Measurements from ENCODE around the gene CDH9.
"Not testable (repeated sequence)": the region's sequence is repeated elsewhere in the genome, so short reads cannot be mapped to it uniquely, and the experiment has no call there.

Gene CDH9

DNA sequence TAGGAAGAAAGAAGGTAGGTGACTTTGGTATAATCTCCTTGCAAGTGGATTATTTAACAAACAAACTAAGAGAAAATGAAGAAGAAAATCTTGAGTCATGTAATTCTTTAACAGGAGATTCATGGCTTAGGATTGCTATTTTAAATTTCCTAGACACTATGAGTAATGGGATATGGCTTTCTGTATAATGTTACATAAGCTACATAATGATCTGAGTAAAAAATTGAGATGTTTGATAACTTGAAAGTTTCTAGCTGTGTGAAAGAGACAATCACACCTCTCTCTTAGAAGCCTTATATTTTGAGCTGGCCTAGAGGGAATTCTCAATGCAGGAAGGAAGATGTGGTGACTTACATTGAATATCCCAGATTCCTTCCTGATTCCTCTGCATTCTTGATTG lies 92.5 kb downstream of the CDH9 start:
- no peak for DNase-seq (ENCODE audit: low read depth)

DNA sequence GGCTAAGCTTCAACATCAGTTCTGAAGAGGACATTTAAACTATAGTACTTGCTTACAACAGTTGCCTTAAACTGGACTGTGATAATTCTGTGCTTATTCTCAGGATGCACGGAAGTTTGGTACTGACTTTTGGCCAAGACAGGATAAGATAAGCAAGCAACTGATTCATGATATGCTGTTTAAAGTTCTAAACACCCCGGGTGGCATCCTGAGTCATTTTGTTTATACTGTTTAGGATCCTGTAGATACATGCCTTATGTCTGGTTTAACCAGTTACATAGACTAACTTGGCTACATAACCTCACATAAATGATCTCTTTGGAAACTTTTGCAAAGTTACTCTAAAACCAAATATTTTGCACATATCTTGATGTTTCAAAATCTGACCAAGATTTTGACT lies 95.9 kb downstream of the CDH9 start:
- DNase-seq (ENCODE audit: low read depth) = no peak

DNA sequence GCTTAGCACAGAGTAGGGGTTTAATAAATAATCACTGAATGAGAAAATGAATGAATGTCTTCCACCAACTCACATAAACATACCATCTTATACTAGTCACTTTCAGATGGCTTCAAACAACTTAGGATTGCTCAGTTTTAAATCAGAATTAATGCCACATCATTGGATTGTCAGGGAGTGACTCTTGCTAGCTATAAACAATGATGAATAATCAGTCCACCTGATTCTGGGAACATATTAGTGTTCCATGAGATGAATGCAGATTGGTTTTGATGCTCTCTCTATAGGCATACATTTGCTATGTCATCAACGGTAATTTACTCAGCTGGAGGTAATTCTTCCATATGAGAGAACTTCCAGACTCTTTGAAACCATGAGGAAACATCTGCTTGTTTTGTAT lies 97.4 kb downstream of the CDH9 start:
- no peak for DNase-seq (ENCODE audit: low read depth)

DNA sequence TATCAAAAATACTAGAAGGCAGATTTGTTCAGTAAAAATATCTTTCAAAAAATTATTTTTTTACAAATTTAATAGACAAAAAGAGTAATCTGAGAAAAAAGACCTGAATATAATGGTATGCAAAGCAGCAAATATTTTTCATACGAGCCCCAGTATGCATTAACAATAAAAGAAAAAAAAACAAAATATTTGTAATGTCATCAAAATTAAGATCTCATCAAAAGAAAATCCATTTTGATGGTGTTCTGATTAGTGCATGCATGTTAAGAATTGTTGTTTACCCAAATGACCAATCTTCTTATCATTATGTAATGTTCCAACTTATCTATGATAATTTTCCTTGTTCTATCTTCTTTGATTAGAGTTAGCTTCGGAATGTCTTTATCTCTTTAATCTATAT lies 106.1 kb downstream of the CDH9 start:
- no peak for DNase-seq (ENCODE audit: low read depth)

DNA sequence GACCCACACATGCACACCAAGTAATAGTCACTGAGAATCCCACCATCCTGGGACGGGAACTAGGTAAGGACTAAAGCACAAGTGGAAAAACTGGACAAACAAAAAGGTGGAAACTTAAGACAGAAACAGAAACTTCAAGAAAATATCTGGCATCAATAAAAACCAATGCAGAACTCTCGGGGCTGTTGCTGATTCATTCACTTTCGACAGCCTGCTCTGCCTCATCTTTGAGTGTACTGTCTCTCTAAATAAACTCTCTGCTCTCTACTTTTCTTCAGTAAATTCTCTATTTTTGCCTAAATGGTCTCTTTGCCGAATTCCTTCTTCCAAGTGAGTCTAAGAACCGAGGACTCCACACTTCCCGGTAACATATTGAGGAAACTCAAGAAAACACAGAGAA lies 116.9 kb downstream of the CDH9 start:
- DNase-seq (ENCODE audit: low read depth) = no peak

DNA sequence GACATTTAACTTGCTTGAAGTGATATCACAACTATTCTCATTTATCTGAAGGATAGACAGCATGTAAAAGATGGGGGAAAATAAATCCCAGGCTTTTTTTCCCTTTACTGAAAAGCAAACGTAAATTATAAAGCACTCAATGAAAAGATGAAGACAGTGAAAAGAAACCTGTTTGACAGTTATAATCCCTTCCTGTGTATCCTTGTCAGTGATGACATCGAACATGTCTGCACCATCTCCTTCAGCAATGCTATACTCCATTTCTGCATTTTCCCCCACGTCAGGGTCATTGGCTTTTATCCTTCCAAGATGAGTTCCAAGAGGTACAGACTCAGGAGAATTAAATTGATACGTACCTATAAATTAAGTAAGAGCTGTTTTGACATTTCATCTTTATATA lies 134.9 kb downstream of the CDH9 start:
- no peak for DNase-seq (ENCODE audit: low read depth)

DNA sequence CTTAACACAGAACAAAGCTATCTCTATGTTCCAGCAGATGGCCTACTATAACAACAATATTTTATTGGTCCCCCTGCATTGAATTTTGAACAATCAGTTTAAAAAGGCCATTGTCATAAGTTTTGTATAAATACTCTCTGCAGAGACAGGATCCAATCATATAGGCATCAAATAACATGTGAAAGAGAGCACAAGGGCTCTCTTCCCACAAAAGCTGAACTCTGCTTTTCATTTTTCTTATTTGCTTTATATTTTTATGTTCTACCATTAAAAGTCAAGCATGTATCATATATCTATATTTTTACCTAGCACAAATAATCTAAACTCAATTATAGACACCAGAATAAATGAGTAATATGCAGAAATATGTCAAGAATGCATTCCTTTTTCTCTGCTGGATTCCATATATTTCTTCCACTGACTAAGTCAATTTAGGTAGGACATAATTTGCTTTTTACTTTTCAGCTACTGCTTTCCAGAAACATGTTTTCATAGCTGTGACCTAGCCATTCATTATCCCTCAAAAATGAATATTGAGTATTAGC lies 143.6 kb downstream of the CDH9 start:
- no peak for DNase-seq (ENCODE audit: low read depth)

DNA sequence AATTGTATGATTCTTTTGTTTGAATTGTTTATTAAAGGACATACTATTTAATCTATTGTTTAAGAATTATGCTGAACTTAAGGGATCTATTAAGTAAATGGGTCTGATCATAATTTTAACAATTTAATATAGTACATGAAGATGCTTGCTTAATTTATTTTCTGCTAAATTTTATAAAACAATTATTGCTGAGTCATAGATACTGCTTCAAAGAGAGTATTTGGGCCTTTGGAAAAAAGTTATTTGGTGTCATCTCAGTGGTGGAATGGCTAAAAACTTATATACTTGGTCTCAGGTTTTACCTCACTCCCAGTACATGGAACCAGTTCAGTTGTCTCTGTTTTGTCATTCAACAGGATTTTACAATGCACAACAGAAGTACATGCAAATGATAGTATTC lies 145.3 kb downstream of the CDH9 start:
- DNase-seq (ENCODE audit: low read depth) = no peak

DNA sequence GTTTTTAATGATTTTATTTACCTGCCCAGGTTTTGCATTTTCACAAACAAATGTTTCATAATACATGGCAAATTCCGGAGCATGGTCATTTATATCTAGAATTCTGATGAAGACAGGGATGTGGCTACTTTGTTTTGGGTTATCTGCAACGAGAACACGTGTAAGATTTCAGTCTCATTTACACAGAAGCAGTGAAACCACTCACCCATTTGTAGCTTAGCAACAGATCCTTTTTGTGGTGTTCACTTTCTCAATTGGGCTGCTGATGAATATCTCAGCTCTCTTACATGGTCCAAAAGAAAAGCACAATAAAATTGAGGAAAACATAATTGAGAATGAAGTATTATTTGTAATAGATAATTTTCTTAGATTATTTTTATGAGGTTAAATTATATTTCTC lies 148.6 kb downstream of the CDH9 start:
- DNase-seq (ENCODE audit: low read depth) = no peak

DNA sequence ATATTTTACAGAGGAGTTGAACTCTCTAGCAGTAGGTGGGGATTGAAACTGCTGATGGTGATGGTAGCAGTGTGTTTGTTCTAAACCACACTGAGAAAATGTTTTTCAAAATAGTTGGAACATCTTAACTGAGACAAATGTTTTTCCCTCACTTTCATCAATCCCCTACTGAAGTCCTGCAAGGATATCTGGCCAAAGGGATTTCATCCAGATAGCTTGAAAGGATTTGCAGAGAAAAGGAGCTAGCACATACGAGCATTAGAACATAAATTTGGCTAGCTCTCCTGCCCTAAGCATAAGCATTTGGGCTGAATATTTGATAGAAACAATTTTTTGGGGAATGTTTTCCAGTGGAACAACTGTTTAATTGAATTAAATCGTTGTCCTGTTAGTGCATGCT lies 153.9 kb downstream of the CDH9 start:
- no peak for DNase-seq (ENCODE audit: low read depth)

DNA sequence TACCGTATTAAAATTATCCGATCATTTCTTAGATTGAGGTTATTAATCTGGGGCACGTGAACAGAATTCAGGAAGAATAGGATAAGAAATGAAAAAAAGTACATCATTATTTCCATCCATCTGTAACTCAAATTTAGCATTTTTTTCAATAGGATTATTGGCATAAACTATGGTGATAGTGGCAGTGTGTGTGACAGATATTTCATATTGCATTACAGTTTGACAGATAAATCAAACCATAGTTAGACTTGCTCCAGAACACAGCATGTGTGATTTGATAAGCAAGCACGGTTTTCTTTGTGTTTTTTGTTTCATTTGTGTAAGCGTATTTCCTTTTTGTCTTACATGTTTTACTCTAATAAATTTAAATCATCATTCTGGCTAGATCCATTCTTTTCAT lies 155.0 kb downstream of the CDH9 start:
- DNase-seq (ENCODE audit: low read depth) = no peak

DNA sequence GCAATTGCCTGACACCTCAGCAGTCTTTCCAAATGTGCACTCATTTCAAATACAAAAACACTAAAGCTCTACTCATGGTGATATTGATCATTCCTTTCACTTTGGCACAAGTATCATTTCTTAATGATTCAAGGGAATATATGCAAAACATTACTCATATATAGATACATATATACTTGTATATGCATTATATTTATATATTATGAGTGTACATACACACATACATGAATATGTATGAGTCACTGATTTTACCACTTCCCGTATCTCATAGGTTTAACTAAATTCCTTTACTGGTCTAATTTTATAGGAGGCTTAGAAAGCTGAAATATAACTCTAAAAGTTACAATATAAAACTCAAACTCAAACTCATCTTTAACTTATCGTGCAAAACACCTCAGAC lies 156.5 kb downstream of the CDH9 start:
- no peak for DNase-seq (ENCODE audit: low read depth)

DNA sequence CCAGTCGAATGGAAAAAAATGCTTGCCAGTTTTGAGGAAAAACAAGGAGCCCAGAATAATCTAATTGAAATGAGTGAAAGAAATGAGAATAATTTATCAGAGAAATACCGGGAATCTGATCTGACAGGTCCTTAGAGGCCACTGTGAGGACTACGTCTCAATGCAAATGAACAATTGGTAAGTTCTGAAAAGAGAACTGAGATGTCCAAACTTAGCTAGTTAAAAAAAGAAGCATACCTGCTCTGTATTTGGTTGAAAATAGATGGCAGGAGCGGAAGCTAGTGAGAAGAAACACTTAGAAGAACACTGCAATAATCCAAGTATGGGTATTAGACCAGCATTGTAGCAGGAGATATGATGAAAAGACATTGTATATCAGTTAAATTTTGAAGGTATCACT lies 161.2 kb downstream of the CDH9 start:
- DNase-seq (ENCODE audit: low read depth) = no peak

DNA sequence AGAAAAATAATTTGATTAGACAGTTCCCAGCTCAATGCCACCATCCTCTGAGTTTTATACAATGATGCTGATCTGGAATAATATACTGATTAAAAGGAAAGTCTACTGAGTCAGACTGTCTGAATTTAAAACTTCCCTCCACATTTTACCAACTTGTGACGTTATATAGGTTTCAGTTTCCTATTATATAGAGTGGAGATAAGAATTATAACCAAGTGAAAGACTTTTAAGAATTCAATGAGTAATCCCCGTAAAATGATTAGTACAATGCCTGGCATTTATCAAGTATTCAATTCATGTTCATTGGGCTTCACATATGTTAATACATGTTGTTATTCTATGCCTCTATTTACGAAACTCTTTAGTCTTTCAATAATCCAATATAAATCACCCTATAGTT lies 166.0 kb downstream of the CDH9 start:
- DNase-seq (ENCODE audit: low read depth) = no peak

DNA sequence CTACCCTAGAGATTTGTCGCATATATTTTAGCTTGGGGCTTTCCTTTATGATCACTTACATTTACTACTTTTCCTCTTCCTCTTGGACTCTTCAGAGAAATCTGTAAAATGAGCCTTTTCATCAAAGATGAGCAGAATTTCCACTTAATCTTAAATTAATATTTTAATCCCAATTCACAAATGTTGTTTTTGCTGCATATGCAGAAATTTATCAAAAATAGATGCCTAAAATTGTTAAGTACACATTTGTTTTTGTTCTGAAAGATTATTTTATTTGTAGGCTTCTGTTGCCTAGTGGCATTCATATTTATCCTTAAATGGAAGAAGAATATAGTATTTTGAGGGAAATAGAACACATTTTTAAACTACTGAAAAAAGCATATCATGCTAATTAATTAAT lies 168.6 kb downstream of the CDH9 start:
- DNase-seq (ENCODE audit: low read depth) = no peak

DNA sequence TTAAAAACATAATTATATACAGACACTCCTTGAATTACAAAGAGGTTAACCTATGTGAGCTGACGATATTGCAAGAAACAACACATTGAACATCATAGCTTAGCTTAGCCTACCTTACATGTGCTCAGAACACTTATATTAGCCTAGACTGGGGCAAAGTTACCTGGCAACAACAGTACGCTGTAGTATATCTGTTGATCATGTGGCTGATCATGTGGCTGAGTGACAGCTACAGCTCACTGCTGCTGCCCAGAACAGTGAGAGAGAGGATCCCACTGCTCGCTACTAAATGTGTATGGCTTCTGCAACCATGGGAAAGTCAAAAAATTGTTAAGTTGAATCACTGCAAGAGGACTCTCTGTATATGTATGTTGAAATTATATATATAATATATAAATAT lies 169.9 kb downstream of the CDH9 start:
- no peak for DNase-seq (ENCODE audit: low read depth)

DNA sequence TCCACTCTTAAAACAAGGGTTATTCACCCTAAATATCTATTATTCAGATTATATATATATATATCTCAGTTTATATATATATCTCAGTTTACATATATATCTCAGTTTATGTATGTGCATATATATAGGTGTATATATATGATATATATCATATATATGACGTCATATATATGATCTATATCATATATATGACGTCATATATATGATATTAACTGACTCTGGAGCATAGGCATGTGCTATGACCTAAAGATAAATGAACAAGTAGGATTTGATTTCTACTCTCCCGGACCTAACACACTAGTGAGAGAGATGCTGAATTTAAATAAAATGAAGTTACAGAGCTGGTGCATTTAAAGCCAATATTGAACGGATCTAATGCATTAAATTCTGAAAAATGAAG lies 174.3 kb downstream of the CDH9 start:
- DNase-seq (ENCODE audit: low read depth) = no peak

DNA sequence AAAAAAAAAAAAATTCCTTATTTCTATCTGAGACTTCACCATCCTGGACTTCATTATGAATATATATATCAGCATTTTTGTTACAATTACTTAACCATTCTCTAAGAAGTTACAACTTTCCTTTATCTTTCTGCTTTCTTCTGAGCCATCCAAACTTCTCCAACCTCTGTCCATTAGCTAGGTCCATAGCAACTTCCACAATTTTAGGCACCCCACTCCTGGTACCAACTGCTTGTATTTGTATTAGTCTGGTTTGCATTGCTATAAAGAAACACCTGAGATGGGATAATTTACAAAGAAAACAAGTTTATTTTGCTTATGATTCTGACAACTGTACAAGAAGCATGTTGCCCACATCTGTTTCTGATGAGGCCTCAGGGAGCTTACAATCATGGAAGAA lies 182.1 kb downstream of the CDH9 start:
- no peak for DNase-seq (ENCODE audit: low read depth)

DNA sequence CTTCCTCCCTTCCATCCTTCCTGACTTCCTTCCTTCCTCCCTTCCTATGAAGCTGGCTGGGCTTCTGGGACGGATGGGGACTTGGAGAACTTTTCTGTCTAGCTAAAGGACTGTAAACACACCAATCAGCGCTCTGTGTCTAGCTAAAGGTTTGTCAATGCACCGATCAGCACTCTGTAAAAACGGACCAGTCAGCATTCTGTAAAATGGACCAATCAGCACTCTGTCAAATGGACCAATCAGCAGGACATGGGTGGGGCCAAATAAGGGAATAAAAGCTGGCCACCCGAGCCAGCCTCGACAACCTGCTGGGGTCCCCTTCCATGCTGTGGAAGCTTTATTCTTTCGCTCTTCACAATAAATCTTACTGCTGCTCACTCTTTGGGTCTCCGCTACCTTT lies 185.9 kb downstream of the CDH9 start:
- DNase-seq (ENCODE audit: low read depth) = not testable (repeated sequence)

DNA sequence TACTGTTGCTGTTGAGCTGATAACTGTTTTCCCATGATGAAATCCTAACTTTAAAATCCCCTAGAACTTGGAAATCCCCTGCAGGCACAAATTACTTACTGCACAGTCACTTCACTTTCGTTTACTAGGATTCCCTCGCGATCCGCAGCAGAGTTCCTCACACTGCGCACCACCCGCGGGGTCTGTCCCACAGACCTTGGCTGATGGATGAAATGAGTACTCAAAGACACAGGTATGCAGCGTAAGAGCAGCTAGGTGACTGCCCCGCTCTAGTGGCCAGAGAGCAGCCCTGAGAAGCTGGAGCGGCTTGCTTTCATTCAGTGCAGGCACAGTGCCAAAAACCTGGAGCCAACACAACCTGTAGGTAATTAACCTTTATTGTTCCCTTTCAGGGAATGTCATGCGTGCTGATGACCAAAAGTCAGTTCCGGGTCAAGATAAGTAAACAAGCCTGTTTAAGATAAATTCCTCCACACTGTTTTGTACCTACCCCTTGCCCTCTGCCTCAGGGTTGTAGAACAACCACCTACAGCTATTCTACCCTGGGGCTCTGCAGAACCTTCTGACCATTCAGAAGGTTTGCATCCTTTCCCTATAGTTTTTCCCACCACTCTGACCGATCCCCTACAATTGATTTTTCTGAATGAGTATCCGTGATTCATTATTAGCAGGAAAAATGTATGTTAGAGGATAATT lies 191.2 kb downstream of the CDH9 start:
- no peak for DNase-seq (ENCODE audit: low read depth)

DNA sequence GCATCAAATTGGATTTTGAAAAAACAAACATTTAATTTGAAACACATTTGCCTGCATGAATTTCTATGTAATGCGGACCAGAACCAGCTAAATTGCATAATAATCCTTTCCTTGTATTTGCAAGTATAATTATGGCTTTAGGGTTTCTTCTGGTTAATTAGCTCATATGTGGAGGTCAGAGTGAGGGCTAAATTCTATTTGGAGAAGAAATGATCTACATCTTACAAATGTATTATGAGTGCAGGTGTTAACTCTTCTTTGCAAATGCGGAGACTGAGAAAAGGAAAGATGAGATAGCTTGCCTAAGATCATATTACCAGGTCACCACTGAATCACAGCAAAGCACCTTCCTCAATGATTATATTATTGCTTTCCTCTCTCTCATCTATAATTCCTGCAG lies 194.7 kb downstream of the CDH9 start:
- DNase-seq (ENCODE audit: low read depth) = no peak

DNA sequence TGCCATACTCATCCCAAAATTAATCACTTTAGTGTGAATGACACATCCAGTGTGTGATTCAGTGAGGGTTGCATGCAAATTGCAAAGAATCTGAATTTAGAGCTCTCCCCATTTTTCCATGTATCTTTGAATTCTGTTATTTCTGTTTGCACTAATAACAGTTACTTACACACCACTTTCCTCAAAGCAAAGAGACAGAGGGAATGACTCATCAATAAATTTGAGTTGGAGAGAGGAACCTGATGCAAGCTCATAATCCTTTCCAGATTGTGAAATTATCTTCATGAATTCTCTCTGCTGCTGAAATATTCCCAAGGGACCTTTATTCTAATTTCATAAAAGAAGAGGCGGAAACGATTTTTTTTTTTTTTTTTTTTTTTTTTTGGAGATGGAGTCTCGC lies 204.8 kb downstream of the CDH9 start:
- no peak for DNase-seq (ENCODE audit: low read depth)

All from GM04503 (cell line).